ACHN (cell line): Measurements from ENCODE around the gene CACHD1.
"Not testable (repeated sequence)": the region's sequence is repeated elsewhere in the genome, so short reads cannot be mapped to it uniquely, and the experiment has no call there.

Experiments used
- DNase-seq: peaks from one replicate; pipeline ENCODE4 v3.0.0-alpha.2; 2015
- in situ Hi-C: cut with HindIII; loops from 2 replicates; pipeline ENCODE4 v1.10.0; 2017; ENCODE audit warnings: low sequenced_read_pairs, low pct_ligation_motif_present, low pct_unique_long_range_greater_than_20kb

The CACHD1 gene

DNA sequence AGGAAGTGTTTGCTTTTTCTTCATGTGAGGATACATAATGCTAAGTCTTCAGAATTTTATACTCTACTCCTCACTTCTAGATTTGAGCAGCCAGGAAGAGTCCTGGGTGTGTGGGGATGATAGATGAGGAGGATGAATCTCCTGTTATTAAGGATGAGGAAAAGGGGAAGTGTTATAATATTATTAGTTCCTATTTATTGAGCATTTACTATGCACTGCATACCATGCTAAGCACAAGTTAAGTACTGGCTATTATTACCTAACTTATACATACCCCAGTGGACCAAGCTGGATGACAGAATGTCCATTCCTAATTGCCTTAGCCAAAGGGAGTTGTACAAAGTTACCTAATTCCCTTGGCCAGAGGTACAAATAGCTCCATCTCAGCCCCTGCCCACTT lies 19.8 kb downstream of the CACHD1 start:
- in situ Hi-C loops: no loop called here
- no peak for DNase-seq

DNA sequence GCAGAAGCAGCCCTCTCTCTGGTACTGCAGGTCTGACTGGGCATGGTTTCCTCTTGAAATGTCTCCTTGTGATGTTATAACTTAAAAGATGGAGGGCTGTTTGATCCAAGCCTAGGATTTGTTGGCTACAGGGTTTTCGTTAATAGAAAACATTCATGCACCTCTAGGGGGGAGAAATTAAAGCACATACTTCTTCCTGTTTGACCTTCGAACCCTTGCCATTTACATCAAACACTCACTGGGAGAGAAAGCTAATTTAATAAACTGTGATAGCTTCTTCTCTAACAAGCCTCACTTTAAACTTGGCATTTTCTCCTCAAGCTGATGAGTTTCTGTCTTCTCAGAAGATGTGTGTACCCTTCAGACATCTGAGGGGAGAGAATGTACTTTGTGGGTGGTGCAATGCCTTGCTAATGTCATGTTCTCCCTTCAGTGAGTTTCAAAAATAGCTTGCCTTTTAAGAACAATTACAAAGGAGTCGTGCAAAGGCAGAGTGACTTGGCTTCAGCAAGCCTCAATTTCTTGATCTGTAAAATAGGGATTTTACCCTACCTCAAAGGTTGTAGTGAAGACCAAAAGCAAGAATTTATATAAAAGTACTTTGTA lies 20.4 kb downstream of the CACHD1 start:
- DNase-seq: no peak
- in situ Hi-C loops: no loop called here

DNA sequence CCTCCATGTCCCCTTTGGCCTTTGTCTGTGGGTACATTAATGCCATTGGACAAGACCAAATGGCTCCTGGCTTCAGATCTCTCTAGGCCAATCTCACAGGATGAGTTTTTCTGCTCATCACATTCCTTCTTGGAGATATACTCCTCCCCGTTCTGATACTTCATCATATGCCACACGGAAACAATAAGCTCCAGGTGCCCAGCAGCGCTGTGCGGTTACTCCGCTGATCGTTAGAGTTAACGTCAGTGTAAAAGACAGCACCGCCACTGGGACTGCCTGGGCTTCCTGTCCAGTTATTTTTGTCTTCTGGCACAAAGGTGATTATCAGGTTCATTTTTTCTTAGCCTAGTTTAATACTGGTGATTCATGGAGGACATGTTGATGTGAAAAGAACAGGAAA lies 22.5 kb downstream of the CACHD1 start:
- in situ Hi-C loops: no loop called here

DNA sequence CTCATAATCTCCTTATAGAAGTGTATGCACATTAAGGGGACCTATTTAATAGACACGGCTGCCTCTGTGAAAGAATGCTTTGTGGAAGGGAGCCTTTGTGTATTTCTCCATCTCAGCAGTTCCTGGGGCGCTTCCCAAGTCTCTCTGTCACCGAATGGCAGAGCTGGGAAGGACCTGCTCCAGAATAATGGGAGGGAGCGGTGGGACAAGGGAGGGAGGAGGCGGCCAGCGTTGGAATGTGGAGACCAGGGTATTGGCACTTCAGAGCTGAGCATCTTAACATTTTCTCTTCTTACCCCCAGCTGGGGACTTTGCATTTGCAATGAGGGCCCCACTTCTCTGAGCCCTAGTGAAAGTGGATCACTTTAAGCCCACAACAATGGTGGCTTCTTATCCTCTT lies 23.9 kb downstream of the CACHD1 start:
- no peak for DNase-seq
- in situ Hi-C loops: no loop called here

More for the DNA sequence above, 22.5 kb downstream of the CACHD1 start:
- DNase-seq: no peak

DNA sequence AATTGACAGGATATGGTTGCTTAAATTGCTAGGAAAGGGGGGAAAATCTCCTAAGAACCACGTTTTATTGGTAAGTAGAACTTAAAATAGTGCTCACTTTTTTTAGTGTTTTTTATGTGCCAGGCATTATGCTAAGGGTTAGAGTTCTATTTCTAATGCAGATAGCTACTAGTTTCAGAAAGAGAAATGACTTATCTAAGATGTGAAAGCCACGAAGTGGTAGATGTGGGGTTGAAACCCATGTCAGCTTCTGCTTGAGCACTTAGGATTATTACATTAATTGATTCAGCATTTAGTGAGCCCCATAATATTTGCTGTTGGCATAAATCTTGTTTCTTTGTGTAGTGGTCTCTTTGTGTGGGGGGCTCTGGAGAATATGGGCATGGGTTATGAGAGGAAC lies 24.7 kb downstream of the CACHD1 start:
- no peak for DNase-seq
- in situ Hi-C loops: no loop called here

DNA sequence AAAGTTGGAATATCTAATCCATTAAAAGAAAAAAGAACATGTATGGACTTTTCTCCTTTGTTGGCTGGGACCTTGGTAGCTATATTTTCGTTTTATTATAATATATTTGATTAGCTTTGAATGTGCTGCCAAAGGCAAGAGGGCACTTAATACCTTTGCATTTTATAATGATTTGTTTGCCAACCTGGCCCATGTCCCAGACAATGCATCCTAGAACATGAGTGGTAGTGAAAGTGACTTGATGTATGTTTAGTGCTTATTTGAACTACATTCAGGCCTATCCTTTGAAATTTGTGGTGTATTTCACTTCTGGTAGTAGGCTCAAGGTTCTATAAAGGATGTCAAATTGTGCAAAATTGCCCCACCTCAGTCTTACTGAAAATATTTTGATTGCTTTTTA lies 25.9 kb downstream of the CACHD1 start:
- in situ Hi-C loops: no loop called here
- DNase-seq: no peak

DNA sequence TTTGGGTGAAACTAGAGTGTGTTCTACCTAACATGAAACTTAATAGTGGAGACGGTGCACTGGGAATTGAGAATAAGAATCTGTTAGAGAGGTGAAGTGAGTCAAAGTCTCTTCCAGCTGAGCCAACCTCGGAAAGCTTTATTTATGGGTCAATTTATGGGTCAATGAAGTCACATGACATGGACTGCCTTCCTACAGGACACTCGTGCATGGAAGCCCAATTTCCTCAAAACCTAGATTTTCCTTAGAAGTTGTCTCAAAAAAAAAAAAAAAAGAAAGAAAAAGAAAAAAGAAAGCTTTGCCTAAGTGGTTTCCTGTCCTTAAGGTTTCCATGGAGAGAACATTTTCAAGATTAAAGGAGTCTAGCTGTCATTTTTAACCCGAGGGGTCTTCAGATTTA lies 26.7 kb downstream of the CACHD1 start:
- in situ Hi-C loops: no loop called here
- DNase-seq: no peak

DNA sequence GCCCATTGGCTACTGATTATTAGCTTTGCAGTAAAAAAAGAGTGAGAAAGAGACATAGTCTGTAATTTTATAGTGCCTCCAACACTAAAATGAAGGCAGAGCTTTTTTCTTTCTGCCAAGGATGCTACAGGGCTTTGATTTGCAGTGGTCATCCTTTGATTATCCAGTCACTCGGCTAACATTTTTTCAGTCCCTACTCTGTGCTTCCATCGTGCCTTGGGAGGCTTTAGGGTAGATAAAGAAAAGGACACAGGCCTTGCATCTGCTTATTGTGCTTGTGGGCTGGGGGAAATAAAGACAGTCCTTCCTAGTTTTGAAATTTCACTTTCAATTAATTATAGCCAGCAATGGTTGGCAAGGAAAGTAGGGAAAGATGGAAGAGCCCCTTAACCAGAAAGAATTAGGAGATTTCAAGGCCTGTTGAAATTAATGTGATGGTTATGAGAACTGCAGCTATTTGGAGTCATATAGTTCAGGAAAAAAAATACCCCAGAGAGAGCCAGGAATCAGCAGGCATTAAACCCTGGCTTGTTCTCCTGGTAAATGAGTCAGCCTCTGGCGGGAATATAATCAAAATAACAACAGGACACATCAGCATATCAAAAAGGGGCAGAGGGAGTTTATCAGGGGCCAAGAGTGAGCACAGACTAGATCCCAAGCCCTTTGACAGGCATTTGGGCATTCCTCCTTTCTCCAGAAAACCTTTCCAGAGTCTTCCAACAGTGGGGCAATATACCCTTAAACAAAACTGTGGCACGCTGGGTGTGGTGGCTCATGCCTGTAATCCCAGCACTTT lies 27.4 kb downstream of the CACHD1 start:
- DNase-seq: no peak
- in situ Hi-C loops: no loop called here

DNA sequence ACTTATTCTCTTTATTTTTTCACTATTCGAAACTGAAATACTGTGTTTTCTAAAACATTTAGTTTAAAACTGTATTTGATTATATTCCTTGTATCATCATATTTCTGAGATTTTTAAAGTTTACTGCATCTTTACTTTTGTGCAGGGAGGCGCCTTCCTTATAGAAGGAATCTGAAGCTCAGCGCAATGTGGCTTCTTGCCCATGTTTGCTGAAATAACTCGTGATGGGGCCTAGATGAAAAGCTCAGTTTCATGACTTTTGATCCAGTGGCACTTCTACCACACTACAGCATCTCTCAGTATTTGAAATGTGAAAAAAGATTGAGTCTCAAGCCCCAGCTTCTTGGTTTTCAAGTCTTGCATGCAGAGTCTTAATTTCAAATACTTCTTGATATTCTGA lies 28.4 kb downstream of the CACHD1 start:
- in situ Hi-C loops: no loop called here

DNA sequence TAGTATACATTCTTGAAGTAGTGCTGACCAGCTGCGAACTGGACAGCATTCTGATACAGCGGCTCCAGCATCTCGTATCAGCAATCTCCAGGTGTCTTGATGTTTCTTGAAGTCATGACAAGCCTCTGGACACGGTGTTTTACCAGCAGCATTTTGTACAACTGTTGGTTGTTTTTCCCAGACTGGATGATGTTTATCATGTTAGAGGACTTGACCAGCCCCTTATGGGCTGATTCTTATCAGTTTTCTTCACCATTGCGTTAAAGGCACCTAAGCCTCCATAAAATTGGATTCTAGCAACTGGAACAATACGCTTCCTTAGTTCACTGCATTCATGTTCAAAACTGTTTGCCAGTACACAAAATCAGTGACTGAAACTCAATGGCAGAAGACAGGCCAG lies 29.1 kb downstream of the CACHD1 start:
- in situ Hi-C loops: no loop called here
- DNase-seq: no peak

More for the DNA sequence above, 28.4 kb downstream of the CACHD1 start:
- no peak for DNase-seq

DNA sequence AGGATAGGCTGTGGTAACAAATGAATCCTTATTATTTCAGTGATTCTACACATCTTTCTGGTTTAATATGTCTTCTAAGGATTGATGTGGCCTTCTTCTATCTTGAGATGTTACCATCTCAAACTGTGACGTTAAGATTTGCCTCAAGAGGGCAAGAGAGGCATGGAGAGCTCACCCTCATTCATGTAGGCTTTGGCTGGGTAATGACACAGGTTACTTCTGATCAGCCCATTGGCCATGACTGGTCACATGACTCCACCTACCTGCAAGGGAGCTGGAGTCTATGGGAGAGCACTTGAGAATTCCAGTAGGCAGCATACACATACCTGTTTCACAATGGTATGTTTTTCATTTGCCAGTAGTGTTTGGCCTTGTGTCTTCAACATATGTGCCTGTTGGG lies 30.0 kb downstream of the CACHD1 start:
- in situ Hi-C loops: no loop called here
- DNase-seq: peak; percentile 18

DNA sequence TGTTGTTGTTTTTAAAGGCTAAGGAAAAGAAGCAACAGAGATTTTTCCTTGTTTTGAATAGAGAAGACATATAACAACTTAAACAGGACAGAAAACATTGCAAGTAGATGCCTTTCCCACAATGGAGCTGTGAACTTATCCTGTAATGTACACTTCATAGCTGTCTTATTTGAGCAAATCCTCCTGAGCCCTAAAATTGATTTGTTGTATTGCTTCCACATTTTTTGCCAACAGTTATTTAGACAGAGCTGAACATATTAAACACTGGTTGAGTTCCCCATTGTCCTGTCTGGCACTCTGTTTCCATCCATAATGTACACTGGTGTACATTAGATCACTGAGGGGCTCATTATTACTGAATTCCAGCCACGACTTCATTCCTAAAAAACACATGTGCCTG lies 32.2 kb downstream of the CACHD1 start:
- DNase-seq: no peak
- in situ Hi-C loops: no loop called here

DNA sequence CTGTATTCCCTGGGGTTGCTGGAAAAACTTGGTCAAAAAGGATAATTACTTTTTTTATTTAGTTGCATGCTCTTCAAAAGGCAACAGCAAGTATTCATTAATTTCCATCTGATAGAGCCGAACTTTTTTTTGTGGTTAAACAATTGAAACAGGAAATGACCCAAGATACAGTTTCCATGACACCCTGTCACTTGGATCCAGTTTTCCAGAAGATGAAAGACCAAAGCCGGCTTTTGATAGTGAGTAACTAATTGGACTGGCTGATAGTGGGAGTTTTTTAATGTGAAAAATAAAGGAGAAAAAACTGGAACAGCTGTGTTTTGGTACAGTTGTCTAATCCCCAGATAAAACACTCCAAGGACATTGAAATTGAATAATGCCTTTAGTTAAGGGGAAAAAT lies 33.0 kb downstream of the CACHD1 start:
- in situ Hi-C loops: no loop called here
- DNase-seq: no peak

DNA sequence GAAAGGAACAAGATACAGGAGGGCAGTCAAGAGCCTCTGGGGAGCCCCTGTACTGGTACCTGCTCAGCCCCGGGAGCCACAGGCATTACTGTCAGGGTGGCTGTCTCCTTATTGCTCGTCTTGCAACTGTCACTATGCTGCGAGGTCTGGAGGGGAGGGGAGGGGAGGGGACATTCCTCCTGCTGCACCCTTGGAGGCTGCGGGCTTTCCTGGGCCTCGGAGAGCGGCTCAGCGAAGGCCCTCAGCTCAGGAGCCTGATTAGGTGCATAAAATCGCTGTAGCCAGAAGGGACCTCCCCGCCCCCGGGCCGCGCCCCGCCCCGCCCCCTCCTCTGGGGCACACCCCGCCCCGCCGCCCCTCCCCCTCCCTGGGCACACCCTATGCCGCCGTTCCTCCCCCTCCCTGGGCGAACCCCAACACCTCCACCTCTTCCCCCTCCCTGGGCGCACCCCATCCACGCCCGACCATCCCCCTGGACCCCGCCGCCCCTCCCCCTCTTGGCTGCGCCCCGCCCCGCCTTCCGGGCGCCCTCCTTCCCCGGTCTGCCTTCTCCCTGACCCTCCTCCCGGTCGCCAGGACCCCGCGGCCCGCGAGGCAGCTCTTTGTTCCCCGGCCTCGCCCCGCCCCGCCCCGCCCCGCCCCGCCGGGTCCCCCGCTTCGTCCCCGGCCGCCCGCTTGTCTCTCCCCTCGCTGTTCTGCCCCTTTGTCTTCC lies 35.5 kb downstream of the CACHD1 start:
- in situ Hi-C loops: no loop called here
- peak; percentile 47 for DNase-seq

DNA sequence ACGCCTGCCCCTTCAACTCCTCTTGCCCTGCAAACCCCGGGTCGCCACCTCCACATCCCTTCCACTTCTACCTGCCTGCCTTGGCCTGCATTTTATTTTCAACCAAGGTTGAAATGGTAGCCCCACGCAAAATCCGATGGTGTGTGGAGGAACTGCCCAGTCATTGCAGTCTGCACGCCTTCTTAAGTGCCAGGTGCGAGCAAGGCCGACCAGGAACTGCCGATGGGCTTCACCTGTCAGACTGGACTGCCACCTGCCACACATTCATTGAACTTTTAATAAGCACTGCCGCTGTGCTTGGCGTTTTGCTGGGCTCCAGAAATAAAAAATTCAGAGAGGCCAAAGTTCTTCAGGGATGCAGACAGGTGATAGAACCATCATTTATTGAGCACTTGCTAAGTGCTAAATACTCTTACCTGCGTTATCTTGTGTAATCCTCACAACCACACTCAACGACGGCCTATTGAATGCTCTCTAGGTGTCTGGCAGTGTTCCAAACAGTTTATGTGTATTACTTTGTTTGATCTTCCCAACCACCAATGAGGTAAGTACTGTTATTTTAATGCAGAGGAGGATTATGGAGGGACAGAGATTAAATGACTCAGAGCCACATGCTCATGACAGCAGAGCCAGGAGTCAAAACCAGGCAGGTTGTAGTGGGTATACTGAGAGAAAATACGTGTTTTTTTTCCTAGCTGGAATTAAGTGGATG lies 36.2 kb downstream of the CACHD1 start:
- no peak for DNase-seq

DNA sequence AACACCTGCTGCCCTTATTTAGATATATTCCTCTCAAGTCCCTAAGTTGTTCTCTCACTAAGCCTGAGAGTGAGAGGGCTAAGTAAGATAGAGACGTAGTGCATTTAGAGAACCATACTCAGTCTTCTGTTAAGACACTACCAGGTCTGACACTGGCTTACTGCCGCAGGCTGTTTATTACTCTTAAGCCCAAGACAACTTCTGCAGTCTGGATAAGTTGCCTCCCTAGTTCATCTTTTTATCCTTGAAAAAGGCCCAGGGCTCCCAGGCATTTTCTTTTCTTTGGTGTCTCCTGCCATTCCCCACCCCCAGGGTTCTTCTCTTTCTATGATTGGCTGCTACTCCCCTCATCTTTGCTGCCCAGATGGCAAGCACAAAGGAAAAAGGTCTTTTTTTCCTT lies 38.7 kb downstream of the CACHD1 start:
- DNase-seq: no peak
- in situ Hi-C loops: no loop called here

More for the DNA sequence above, 36.2 kb downstream of the CACHD1 start:
- in situ Hi-C loops: no loop called here

DNA sequence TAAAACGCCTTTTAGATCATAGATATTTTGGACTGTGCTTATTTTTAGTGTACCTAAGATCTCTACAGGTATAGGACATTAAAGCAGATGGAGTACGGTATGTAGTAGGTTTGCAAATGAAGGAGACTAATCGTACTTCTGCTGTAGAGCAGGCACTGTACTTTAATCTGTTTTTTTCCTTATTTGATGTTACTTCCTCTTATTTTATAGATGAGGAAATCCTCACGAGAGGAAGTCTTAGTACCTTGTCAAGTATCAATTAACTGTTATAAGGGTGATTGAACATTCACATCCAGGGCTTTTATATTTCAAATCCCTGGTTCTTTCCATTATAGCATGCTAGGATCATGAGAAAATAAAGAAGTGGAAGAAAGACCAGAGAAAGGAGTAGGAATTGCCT lies 41.1 kb downstream of the CACHD1 start:
- DNase-seq: no peak
- in situ Hi-C loops: no loop called here

DNA sequence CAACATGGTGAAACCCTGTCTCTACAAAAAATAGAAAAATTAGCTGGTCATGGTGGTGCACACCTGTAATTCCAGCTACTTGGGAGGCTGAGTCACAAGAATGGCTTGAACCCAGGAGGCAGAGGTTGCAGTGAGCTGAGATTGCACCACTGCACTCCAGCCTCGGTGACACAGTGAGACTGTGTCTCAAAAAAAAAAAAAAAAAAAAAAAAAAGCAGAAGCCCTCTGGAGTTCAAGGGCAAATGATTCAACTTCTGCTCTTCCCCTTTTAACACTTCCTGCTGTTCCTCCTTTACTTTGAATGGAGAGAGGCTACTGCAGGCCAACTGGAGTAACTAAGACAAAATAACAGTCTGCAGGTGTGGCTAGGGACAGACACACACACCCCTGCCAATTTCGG lies 42.3 kb downstream of the CACHD1 start:
- DNase-seq, in situ Hi-C loops: not testable (repeated sequence)

DNA sequence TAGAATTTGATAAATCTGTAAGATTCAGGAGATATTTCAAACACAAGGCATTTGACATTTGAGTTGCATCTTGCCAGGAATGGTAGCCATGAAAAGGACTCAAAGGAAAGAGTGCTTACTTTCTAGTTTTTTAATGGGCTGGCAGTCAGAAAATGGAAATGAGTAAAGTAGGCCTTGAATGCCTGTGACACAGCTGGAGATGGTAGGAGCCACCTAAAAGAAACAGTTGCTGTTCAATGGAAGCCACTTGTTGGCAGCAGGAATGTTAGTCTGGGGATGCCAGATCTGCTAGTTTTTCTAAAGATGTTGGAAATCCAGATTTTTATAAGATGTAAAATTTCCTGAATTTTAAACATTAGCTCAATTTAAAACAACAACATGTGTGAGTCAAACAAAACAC lies 43.6 kb downstream of the CACHD1 start:
- no peak for DNase-seq
- in situ Hi-C loops: no loop called here
